Measurements from ENCODE around the gene CACNB4. TPM values are rescaled to one million over a fixed set of nuclear protein-coding genes. Genes with fewer than 3 reads are reported as not detected.

Gene CACNB4
- polyA plus RNA-seq, 1 donor, result 6.4 TPM

Other genes starting within 250 kb of the CACNB4 start
- gene STAM2, start 76.7 kb upstream of the CACNB4 start, polyA plus RNA-seq (ENCODE audit: insufficient read length), result 20.2 TPM
- gene FMNL2, start 236.1 kb upstream of the CACNB4 start, polyA plus RNA-seq (ENCODE audit: insufficient read length), result 20.4 TPM

All from hindlimb muscle (tissue), 1 donor.